ENCODE data around the gene APIP.
A peak's percentile ranks its signal among the peaks of the same experiment; 100 is the strongest.

Gene APIP

GRCh38 chr11:34840736-34841386 lies 75.3 kb downstream of the APIP start:
- DNase-seq (ENCODE audit: low read depth), result peak; percentile 4

GRCh38 chr11:34839969-34840368 lies 76.2 kb downstream of the APIP start:
- no peak for DNase-seq (ENCODE audit: low read depth)

- DNase-seq (ENCODE audit: low read depth), result no peak
Measured at GRCh38 chr11:34836958-34837856, 79.0 kb downstream of the APIP start.

- DNase-seq (ENCODE audit: low read depth), result no peak
Measured at GRCh38 chr11:34833602-34834001, 82.6 kb downstream of the APIP start.
